ENCODE measurements around the gene MACROD2.
"Not testable (repeated sequence)": the region's sequence is repeated elsewhere in the genome, so short reads cannot be mapped to it uniquely, and the experiment has no call there.

Gene MACROD2

DNA sequence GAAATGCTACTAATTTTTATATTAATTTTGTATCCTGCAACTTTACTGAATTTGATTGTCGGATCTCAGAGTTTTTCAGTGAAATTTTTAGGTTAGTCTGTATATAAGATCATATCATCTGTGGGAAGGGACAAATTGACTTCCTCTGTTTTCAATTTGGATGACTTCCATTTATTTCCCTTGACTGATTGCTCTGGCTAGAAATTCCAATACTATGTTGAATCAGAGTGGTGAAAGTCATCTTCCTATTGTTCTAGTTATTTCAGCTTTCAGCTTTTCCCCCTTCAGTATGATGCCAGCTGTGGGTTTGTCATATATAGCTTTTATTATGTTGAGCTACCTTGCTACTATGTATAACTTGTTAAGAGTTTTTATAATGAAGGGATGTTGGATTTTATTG lies 1806.7 kb downstream of the MACROD2 start:
- H3K4me3 ChIP-seq (ENCODE audit: low read length) = no peak overlapping the region
- TF ChIP-seq, protein P1, sequence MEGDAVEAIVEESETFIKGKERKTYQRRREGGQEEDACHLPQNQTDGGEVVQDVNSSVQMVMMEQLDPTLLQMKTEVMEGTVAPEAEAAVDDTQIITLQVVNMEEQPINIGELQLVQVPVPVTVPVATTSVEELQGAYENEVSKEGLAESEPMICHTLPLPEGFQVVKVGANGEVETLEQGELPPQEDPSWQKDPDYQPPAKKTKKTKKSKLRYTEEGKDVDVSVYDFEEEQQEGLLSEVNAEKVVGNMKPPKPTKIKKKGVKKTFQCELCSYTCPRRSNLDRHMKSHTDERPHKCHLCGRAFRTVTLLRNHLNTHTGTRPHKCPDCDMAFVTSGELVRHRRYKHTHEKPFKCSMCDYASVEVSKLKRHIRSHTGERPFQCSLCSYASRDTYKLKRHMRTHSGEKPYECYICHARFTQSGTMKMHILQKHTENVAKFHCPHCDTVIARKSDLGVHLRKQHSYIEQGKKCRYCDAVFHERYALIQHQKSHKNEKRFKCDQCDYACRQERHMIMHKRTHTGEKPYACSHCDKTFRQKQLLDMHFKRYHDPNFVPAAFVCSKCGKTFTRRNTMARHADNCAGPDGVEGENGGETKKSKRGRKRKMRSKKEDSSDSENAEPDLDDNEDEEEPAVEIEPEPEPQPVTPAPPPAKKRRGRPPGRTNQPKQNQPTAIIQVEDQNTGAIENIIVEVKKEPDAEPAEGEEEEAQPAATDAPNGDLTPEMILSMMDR (conservative IDR thresholded peaks at IDR 0.05; ENCODE audit: low read depth, low read length) = no peak
- DNase-seq (ENCODE audit: low read depth) = no peak

DNA sequence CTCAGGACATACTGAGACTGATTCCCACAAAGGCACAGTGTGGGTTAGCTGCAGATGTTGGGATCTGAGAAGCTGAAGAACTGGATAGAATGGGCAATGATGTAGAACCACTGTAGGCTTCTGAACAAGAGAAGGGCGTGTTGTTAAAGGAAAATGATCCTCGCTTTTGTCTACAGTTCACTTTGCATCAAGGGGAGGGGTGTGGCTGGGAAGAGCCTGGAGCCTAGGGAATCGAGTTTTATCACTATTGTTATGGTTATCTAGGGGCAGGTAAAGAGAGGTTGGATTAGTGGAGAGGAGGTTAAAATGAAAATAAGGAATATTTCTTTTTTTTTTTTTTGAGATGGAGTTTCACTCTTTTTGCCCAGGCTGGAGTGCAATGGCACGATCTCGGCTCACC lies 1809.8 kb downstream of the MACROD2 start:
- DNase-seq (ENCODE audit: low read depth) = no peak
- no peak overlapping the region for H3K4me3 ChIP-seq (ENCODE audit: low read length)
- TF ChIP-seq, protein P1 (conservative IDR thresholded peaks at IDR 0.05; ENCODE audit: low read depth, low read length) = no peak

- TF ChIP-seq, protein P1 (conservative IDR thresholded peaks at IDR 0.05; ENCODE audit: low read depth, low read length) = no peak
- DNase-seq (ENCODE audit: low read depth) = no peak
- H3K4me3 ChIP-seq (ENCODE audit: low read length) = no peak overlapping the region
Observed at GRCh38 chr20:15806105-15806504, 1810.8 kb downstream of the MACROD2 start.

- TF ChIP-seq, protein P1 (conservative IDR thresholded peaks at IDR 0.05; ENCODE audit: low read depth, low read length) = no peak
- no peak for DNase-seq (ENCODE audit: low read depth)
- no peak overlapping the region for H3K4me3 ChIP-seq (ENCODE audit: low read length)
Observed at GRCh38 chr20:15807271-15807670, 1812.0 kb downstream of the MACROD2 start.

- DNase-seq (ENCODE audit: low read depth); H3K4me3 ChIP-seq (ENCODE audit: low read length): not testable (repeated sequence)
Observed at GRCh38 chr20:15807771-15808170, 1812.5 kb downstream of the MACROD2 start.

DNA sequence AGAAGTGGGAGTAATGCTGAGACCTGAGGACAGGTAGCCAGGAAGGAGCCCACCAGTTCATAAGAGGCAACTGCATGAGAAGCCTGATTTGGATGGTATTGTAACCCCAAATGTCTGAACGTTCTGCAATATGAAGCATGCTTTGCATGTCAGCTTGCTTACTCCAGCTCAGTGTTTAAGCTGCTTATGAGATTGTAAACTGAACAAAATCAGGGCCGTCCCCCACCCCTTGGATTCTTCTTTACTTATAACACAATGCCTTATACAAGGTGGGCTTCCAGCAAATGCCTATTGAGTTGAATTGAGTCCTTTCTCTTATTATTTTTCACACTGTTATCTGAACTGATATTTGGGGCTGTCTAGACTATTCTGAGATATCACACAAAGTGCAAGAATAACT lies 1816.6 kb downstream of the MACROD2 start:
- H3K4me3 ChIP-seq (ENCODE audit: low read length) = no peak overlapping the region
- no peak for DNase-seq (ENCODE audit: low read depth)
- TF ChIP-seq, protein P1 (conservative IDR thresholded peaks at IDR 0.05; ENCODE audit: low read depth, low read length) = no peak

- DNase-seq (ENCODE audit: low read depth) = no peak
- TF ChIP-seq, protein P1 (conservative IDR thresholded peaks at IDR 0.05; ENCODE audit: low read depth, low read length) = no peak
- no peak overlapping the region for H3K4me3 ChIP-seq (ENCODE audit: low read length)
Observed at GRCh38 chr20:15812696-15813095, 1817.4 kb downstream of the MACROD2 start.

GRCh38 chr20:15814360-15814759 lies 1819.0 kb downstream of the MACROD2 start:
- H3K4me3 ChIP-seq (ENCODE audit: low read length) = no peak overlapping the region
- DNase-seq (ENCODE audit: low read depth) = no peak
- TF ChIP-seq, protein P1 (conservative IDR thresholded peaks at IDR 0.05; ENCODE audit: low read depth, low read length) = no peak

All from retinal pigment epithelial cell (primary cell).